CD1c-positive myeloid dendritic cell (primary cell): Measurements from ENCODE around the gene NUTM2G.
"Not testable (repeated sequence)": the region's sequence is repeated elsewhere in the genome, so short reads cannot be mapped to it uniquely, and the experiment has no call there.

Experiments
- DNase-seq: peaks from one replicate; pipeline ENCODE4 v3.0.0-alpha.2; 2016; ENCODE audit errors: extremely low spot score

The NUTM2G gene

DNA sequence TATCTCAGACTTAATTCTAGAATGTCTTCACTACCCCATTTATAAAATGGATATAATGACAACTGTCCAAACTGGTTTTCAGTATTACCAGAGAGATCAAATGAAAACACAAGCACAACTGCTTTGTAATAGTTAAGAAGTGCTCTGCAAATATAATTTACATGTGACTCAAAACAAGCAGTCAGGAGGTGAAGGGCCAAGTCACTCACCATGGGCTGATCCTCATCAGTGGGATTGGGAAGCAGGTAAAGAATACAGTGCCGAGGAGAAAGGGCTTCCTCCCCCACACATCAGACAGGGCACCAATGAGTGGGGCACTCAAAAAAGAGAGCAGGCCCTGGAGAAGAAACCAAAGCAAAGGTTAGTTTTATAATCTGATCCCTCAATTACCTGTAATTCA is 20.7 kb downstream of the NUTM2G start:
- DNase-seq: not testable (repeated sequence)

DNA sequence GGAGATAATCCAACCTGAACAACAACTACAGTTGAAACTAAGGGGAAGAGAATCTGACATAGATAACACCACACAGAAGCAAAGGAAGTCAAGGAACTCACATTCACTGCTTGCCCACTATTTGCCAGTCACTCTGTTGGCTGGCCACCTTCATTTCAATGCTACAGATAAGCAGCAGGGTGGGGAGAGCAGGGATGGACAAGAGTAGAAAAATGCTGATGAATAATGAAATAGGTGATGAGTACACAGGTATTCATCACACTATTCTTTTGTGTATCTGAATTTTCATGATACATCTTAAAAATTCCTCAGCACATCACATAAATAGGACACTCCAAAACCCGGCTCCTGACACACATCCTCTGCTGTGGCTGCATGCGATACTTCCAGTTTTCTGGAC is 21.9 kb downstream of the NUTM2G start:
- not testable (repeated sequence) for DNase-seq

DNA sequence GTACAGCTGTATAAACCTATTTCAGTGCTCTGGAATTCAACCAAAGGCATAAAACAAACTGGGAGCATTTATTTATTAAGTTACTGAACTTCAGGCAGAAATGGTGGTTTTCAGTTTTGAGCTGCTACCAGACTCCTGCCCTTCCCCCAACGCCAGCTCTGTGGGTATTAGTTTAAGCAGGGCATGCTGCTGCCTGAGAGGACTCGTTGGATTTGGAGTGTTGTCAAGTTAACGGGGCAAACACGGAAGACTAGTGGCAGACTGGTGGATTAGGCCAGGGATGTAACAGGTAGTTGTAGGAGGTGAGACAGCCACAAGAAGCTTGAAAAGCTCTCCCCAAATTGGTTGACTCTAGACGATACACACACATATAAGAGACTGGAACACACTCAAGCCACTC is 38.9 kb downstream of the NUTM2G start:
- not testable (repeated sequence) for DNase-seq

DNA sequence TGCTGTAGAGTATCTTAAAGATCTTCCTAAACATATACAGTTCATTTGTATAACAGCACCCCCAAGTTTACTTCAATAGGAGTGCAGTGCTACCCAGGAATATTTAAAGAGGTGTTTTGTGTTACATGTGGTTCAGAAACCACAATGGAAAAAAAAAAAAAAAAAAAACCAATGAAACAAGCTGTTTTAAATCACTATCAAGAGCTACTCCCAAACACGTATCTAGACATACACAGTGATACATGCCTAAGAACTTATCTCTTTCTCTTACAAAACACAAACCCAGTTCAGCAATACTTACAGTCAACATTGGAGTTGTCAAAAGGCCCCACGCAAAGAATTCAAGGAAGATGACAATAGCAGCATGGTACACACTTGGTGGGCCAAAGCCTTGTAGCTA is 43.9 kb downstream of the NUTM2G start:
- DNase-seq: not testable (repeated sequence)

DNA sequence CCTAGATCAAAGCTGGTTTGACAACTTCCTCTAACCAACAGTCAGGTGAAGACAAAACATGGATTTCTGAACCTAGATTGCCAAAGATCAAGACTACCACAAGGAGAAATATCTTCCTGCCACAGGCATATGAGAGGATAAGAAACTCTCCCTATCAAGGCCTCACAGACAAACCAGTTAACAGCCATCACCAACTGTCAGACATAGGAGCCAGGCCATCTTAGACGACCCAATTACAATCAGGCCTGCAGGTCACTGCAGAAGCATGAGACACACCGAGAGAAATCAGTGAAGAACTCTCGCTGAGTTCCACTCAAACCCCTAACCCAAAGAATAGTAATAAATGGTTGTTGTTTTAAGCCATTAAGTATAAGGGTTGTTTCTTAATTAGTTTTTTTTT is 45.4 kb downstream of the NUTM2G start:
- DNase-seq: not testable (repeated sequence)

DNA sequence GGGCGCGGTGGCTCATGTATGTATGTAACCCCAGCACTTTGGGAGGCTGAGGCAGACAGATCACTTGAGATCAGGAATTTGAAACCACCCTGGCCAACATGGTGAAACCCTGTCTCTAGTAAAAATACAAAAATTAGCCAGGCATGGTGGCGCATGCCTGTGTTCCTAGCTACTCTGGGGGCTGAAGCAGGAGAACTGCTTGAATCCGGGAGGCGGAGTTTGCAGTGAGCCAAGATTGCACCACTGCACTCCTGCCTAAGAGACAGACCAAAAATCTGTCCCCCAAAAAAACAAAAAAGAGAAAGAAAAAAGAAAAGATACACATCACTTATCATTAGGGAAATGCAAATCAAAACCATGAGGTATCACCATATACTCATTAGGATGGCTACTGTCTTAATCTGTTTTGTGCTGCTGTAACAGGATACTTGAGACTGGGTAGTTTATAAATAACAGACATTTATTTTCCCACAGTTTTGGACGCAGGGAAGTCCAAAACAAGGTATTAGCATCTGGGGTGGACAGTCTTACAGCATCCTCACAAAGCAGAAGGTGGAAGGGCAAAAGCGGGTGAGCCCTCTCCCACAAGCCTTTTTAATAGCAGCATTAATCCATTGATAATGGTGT is 55.0 kb downstream of the NUTM2G start:
- DNase-seq: not testable (repeated sequence)

DNA sequence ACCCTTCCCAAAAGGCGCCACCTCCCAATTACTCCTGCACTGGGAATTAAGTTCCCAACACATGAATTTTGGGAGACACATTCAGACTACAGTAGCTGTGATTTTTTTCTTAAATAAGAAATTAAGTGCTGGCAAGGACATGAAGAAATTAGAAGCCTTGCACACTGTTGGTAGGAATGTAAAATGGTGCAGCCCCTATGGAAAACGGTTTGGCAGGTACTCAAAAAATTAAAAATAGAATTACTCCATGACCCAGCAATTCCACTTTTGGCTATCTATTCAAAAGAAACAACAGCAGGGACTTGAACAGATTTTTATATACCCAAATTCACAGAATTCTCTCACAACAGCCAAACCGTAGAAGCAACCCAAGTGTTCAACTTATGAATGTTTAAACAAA is 55.5 kb downstream of the NUTM2G start:
- DNase-seq: not testable (repeated sequence)

DNA sequence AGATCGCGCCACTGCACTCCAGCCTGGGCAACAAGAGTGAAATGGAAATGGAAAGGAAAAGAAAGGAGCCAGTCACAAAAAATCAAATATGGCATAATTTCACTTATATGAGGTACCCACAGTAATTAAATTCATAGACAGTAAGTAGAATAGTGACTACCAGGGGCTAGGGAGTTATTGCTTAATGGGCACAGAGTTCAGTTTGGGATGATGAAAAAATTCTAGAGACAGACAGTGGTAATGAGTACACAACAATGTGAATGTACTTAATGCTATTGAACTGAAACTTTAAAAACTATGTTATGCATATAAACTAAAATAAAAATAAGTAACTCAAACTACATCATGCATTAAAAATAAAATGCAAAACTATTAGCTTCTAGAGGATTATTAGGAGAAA is 56.2 kb downstream of the NUTM2G start:
- DNase-seq: not testable (repeated sequence)
